Activated CD4-positive, alpha-beta T cell treated with anti-CD3 and anti-CD28 coated beads, Interleukin-2, amount 50 U/mL, for 16 hours (primary cell): ENCODE data around the gene LDLRAP1.

Experiments used
- DNase-seq: peaks from one replicate; pipeline ENCODE4 v3.0.0-alpha.2; 2020

Gene LDLRAP1

DNA sequence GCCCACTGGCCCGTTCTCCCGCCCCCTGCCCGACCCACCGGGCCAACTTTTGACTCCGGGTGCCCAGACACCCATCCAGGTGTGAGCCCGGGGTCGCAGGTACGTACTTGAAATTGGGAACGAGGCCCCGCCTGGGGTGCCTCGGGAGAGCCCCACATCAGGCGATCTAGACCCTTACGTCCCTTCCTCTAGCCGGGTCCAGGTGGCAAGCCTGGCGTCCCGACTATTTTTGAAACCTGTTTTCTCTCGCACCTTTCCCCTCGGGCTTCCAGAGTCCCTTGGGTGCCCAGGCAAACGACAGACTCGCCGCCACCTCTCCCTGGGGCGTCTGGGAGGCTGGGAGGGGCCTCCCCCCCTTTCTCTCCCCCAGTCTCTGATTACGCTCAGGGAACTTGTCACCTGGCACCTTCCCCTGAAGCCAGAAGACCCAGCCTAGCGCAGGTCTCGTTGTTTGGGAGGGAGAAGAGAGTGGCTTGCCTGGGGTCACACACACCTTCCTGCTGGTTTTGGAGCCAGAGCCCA is 898 bp downstream of the LDLRAP1 start:
- DNase-seq, result no peak

DNA sequence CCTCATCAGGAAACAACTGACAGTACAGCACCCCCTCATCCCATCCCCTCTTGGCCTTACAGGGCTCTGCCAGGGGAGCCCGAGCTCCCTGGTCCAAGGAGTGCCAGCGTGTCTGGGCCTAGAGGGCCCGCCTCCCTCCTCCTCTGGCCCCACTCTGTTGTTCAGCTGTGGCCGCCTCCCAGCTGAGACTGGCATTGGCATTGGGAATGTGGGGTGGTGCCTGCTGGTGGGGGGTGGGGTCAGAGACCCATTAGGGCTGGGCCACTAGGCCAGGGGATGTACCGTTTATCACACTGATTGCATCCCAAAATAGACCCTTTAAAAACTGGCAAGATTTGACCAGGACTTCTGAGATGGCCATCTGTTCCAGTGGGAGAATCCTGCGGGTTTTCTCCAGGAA is 1.4 kb downstream of the LDLRAP1 start:
- no peak for DNase-seq

DNA sequence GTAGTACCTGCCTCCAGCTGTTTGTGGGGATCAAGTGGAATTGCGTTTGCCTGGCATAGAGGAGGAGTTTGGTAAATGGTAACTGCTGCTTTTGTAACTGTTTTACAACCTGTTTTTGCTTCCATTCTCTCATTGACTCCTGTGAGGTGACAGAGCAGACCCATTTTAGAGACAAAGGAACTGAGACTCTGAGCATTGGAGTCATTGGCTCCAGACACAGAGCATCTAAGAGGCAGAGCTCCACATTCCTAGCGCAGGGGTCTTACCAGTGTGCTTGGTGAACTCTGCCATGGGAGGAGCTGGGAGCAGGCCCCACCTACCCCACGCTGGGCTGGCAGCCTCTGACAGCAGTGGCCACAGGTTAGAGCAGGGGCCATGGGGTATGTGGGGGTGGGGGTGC is 2.4 kb downstream of the LDLRAP1 start:
- DNase-seq, result no peak

DNA sequence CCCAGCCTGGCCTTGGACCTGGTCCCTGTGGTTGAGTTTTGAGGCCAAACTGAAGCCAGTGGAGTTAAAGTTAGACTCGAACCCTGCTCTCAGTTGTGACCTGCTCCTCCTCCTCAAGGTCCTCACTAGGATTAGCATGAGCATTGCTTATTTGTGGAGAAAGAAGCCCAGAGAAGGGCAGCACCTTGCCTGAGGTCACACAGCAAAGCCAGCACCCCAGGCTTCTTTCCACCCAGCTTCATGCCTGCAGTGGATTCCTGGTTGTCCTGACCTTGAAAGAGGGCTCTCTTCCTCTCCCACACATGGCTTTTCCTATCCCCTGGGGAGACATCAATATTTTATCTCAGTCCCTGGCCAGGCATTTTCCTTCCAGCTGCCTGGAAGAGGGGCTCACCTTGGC is 2.8 kb downstream of the LDLRAP1 start:
- DNase-seq, result no peak

DNA sequence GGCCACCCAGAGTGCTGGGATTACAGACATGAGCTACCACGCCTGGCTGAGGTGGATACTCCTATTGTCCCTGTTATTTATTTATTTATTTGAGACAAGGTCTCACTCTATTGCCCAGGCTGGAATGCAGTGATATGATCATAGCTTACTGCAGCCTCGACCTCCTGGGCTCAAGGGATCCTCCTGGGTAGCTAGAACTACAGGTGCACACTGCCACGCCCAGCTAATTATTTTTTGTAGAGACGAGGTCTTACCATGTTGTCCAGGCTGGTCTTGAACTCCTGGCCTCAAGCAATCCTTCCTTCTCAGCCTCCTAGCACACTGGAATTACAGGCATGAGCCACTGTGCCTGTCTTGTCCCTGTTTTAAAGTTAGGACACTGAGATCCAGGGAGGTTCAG is 5.2 kb downstream of the LDLRAP1 start:
- no peak for DNase-seq

DNA sequence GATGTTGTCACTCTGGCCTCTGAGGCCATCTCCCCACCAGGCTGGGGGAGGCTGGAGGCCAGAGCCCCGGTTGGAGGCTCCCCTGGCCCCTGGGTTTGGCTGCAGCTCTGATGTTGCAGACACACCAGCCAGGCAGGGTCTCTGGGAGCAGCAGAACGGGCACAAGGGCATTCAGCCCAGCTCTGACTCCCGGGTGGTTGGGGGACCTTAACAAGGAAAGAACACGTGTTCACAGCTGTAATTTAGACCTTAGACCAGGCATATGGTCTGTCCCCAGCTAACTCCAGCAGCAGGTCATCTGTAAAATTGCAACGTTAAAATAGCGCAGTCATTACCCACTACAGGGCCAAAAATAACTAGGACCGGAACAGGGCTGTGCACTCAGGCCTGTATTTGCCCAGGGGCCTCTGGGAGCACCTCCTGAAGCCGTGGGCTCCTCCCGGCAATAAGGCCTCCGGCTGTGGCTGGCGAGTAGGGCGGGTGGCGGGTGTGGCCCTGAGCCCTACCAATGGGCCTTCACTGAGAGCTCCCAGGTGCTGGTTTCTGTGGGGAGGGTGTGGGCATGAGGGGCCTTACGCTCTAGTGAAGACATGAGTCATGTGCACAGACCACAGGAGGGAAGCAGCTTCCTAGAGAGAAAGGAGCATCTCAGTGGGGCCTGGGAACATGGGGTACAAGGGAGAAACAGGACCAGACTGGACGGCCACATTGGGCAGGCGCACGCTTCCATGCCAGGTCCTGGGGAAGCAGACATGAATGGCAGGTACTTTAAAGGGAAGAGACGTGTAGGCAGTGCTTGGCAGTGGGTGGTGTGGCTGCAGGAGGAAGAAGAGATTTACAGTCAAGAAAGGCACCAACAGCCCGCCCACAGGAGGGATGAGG is 6.1 kb downstream of the LDLRAP1 start:
- peak; percentile 92 for DNase-seq

DNA sequence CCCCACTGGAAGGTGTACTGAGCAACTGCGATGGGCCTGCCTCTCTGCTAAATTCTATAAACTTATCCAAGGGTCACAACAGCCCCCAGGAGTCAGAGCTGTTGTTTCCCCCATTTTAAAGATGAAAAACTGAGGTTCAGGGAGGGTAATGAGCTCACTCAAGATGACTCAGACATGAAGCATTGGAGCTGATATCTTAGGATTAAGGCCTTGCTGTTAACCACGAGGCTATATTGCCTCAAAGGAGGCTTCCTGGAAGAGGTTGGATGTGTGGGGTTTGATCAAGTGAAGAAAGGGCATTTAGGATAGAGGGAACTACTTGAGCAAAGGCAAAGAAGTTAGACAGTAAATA is 6.7 kb downstream of the LDLRAP1 start:
- DNase-seq, result peak; percentile 55

DNA sequence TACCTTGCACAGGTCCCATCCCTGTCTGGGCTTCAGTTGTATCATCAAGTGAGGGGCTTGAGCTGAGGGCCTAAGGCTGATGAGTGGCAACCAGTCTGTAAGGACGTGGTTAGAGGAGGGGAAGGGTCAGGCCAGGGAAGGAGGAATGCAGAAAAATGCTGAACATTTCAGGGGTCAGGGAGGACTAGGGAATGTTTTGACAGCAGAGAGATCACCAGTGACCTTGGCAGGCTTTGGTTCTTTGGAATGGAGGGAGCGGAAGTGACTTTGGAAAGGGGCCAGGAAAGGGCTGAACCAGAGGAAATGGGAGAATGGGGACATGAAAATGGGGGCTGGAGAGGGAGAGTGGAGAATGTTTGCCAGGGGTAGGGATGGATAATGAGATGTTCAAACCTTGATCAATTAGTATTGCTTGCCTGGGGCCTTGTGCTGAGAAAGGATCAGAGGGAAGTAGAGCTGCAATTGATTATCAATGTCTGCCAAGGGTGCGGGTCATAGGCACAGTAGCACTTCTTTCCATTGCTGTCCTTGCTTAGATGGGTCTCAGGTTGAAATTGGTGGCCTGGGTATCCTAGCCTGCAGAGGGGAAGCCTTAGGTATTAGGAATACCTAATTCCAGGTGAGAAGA is 7.4 kb downstream of the LDLRAP1 start:
- no peak for DNase-seq

DNA sequence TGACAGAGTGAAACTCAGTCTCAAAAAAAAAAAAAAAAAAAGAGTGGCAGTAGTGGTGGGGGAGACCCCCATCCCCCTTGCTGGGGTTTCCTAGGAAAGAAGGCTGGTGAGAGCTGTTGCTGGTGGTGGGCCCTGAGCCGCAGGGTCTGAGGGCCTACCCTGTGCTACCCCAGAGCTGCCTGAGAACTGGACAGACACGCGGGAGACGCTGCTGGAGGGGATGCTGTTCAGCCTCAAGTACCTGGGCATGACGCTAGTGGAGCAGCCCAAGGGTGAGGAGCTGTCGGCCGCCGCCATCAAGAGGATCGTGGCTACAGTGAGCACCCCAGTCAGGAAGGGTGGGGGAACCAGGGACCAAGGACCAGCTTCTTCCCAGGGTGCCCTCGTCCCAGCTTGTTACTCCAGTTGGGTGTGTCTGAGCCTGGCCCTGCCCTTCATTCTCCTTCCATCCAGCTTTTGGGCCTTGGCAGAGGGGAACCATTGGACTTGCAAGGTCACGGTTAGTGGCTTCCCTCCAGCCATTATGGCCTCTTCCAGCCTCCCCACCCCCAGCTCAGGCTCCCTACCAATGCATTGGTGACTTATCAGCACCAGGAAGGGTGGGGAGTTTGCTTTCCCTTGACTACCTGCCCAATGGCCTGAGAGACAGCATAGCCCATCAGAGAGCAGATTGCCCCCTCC is 10.5 kb downstream of the LDLRAP1 start:
- DNase-seq, result no peak

DNA sequence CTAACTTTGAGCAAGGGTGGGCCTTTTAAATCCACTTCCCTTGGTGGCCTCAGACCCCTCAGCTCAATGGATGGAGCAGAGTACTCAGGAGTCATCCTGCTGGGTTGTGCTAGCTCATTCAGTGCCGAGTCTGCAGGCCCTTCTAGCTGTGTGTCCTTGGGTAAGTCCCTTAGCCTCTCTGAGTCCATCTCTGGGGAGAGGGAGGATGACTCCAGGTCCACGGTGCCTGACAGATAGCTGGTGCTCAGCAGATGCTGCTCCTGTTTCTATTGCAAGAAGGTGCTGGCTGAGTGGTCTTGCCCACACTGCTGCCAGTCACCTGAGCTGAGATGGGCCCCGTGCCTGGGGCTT is 11.0 kb downstream of the LDLRAP1 start:
- no peak for DNase-seq

DNA sequence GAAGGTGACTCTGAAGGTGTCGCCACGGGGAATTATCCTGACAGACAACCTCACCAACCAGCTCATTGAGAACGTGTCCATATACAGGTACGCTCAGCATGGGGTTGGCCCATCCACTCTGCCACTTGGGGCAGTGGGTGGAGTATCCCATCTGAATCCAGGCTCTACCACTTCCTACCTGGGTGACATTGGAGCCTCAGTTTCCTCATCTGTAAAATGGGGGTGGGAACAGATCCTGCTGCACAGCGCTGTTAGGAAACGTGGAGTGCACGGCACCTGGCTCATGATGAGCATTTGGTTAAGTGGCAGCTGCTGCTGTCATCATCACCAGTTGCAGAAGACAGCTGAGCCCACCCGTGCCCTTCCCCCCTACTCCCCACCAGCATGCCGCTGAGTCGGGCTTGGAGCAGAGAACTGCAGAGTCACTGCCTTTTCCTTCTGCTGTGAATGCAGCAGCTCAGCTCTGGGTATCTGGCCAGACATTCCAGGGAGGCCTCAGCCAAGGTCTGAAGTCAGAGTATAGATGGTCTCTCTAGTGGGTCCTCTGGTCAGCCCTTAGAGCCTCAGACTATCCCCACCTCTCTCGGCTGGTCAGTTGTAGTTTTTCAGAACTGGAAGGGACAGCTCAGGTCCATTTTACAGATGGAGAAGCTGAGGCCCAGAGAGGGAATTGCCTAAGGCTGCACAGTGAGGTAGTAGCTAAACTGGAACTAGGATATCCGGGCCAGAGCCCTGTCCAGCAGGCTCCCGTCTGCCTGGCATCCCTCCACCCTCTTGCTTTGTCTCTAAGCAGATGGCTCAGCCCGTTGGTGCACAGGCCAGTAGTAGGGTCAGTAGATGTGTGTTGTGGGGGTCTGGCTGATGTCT is 11.7 kb downstream of the LDLRAP1 start:
- no peak for DNase-seq

DNA sequence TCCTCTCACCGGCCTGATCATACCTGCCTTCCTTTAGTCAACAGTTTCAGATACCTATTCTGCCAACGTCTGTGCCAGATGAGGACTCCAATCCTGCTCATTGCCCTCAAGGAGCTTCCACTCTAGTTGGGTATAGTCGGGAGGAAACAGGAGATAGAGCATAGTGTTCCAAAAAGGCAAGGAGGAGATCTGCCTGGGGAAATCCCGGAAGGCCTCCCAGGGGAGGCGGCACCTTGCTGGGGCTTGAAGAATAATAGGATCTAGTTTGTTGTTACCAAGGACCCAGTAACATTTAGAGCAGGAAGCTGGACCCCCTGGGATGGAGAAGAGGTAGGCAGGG is 12.3 kb downstream of the LDLRAP1 start:
- DNase-seq, result no peak

DNA sequence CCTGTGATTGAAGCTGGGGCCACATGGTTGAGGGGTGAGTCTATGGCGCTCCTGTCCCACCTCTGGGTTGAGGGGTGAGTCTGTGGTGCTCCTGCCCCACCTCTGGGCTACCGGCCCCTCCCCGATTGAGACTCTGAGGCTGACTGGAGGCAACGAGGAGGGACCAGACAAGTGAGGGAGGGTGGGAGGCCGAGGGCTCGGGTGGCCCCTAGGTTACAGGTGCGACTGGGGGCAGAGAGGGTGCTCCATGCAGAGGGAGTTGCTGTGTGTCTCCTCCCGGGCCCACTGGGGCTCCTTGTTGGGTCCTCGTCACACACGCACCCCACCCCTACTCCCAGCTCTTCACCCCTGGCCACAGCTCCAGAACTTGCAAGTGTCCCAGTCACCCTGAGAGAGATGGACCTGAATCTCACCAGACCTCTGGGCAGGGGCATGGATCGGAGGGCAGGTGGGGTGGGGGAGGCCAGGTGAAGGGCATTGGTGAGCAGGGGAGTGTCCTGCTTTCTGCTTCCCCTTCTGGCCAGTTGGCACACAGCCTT is 12.8 kb downstream of the LDLRAP1 start:
- no peak for DNase-seq

DNA sequence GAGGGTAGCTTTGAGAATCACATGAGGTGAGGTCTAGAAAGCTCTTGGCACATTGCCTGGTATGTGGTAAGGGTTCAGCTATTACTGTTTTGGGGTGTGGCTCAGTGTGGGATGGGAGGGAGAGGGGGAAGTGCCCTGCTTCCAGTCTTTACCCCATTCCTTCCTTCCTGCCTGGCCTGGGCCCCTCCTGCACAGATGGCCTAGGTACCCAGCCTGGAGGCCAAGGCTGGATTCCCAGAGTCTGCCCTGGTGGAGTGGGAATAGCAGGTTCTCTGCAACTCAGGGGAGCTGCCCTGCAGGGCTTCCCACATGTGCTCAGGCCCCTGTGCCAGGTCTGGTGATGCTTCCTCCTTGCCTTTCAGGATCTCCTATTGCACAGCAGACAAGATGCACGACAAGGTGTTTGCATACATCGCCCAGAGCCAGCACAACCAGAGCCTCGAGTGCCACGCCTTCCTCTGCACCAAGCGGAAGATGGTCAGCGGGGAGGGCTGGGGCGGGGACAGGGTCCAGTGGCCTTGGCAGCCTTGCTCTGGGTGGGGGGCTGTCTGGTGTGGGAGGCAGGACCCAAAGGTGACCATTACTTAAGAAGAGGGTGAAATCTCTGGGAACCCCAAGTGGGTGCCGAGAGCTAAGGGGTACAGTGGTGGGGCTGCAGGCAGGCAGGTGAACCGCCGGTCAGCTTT is 13.5 kb downstream of the LDLRAP1 start:
- DNase-seq, result peak; percentile 39

DNA sequence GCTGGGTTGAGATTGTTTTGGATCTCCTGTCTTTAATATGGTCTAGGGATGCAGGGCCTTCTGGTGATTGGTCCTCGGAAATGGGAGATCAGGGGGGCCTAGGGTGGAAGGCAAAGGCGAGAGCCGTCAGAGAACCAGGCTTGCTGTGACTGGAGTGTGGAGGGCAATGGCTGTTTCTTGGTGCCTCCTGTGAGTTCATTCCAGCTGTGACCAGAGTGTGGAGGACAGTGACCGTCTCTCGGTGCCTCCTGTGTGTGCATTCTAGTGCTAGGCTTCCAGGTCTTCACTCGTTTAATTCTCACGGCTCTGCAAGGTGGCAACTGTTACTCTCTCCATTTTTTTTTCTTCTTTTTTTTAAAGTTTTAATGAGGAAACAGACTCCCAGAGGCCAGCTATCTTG is 14.1 kb downstream of the LDLRAP1 start:
- DNase-seq, result no peak

DNA sequence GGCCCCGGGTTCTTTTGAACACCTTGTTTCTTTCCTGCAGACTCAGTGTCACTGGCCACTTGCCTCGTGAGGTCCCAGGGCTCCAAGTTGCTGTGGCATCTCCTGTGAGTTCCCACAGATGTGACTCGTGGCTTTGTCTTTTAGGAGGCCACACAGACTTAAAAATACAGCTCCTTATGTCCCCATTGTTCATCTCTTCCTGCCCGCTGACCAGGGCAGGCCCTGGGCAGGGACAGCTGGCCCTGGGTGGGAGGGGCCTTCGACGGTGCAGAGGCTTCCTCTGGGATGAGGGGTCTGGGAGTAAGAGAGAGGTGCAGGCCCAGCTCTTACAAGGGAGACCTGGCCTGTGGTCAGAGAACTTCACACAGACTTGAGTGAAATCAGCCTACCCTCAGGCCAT is 15.6 kb downstream of the LDLRAP1 start:
- DNase-seq, result no peak

DNA sequence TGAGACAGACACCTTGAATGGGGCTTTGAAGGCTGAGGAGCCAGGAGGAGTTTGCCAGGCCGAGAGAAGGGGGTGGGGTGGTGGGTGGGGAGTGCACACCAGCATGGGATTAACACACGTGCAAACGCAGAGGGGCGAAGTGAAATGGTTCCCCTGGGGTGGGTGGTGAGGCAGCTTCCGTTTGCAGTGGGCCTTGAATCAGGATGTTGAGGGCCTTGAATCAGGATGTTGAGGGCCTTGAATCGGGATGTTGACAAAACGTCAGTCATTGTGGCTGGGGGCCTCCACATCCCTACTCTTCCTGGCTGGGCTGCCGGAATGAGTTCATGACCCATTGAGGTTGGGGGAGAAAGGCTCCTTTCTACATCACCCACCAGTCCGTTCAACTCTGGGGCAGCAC is 16.6 kb downstream of the LDLRAP1 start:
- DNase-seq, result no peak

DNA sequence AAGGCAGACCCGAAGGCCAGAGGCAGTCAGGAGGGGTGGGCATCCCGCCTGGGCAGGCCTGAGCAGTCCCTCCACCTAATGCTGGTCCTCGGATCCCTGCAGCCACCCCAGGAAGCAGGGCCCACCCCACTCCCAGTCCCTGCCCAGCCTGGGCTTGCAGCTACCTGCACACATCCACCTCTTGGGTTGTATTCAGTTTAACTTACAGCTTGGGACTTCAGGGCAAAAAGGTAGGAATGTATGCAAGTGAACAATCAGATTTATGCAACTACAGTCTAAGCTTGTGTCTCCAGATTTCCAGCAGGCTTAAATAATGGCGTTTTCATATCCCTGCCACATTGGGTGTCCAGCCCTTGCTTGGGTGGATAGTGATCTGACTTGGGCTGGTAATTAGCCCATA is 17.4 kb downstream of the LDLRAP1 start:
- no peak for DNase-seq

DNA sequence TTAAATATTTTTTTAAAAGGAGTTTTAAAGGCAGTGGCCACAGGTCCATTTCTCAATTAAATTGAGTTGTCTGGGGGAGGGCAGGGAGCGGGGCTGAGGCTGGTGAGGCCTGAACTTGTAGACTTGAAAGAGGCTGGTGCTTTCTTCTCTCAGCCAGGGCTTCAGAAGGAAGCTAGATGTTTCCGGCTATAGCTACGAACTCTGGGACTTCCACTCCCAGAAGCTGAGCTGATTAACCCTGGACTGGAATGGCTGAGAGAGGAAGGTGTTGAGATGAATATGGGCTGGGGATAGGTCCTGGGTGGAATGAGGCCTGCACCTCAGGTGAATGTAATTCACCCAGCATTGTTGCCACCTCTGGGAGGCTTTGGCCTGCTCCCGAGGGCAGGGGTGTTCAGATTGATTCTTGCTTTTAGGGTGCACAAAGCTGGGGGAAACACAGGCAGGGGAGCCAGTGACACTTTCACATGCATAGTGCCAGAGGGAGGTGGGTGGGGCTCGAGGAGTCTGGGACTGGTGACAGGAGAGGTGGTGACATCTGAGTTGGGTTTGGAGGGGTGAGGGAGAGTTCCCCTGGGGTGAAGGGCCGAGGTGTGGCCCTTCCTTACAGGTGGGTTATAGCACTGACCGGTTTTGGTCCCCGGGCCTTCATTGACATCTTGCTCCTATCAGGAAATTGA is 18.2 kb downstream of the LDLRAP1 start:
- DNase-seq, result no peak

DNA sequence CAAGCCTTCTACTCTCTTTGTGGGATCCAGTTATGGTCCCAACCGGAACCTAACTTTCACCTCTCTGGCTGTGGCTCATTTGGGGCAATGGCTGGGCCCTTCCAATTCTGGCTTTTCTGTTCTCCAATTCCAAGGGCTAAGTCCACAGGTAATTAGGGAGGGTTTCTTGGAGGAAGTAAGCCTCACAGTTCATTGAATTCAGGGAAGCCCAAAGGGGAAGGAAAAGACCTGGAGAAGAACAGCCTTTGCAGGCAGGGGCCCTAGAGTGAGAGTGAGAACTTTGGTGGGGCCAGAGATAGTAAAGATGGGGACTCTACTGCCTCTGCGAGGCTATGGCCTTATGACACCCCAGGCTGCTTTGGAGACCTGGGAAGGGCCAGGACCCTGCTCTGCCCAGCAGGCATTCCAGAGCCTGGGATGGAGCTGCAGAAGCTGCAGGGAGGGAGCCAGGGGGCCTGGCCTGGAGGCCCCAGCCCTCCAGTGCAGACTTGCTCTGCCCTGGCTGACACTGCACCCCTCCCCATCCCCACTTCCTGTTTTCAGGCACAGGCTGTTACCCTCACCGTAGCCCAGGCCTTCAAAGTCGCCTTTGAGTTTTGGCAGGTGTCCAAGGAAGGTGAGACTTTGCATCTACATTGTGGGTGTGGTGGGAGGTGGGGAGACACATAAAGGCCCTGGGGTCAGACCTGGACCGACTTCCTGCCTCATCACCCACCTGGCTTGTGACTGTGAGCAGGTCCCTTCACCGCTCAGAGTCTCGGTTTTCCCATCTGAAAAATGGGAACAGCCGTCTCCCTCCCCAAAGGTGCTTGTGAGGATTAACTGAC is 18.9 kb downstream of the LDLRAP1 start:
- DNase-seq, result peak; percentile 47

DNA sequence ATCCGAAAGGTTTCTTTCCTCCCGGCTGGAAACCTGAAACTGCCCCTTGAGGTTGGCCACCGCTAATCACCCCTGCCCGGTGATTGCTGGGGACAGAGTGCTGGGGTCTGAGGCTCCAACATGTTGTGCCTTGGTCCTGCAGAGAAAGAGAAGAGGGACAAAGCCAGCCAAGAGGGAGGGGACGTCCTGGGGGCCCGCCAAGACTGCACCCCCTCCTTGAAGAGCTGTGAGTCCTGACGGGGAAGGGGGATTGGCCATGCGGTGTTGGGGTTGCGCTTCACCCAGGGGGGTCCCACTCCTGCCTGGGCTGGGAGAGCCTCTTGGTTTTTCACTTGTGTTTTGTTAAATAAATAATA is 19.5 kb downstream of the LDLRAP1 start:
- DNase-seq, result no peak
